BLaER1 (cell line): ENCODE data around the gene PPP4R3A.
"Not testable (repeated sequence)": the region's sequence is repeated elsewhere in the genome, so short reads cannot be mapped to it uniquely, and the experiment has no call there.

Source experiments
- H3K27ac ChIP-seq: shearing (Covaris generic); formaldehyde crosslinking; 2 replicates; pipeline ENCODE4 v1.8.1; 2022
- H3K27me3 ChIP-seq: shearing (Covaris generic); formaldehyde crosslinking; 2 replicates; pipeline ENCODE4 v1.8.1; 2022
- H3K36me3 ChIP-seq: shearing (Covaris generic); formaldehyde crosslinking; 2 replicates; pipeline ENCODE4 v1.8.1; 2022
- H3K4me1 ChIP-seq: shearing (Covaris generic); formaldehyde crosslinking; 2 replicates; pipeline ENCODE4 v1.8.1; 2022
- H3K4me2 ChIP-seq: shearing (Covaris generic); formaldehyde crosslinking; 2 replicates; pipeline ENCODE4 v1.8.1; 2022
- H3K4me3 ChIP-seq: shearing (Covaris generic); formaldehyde crosslinking; 2 replicates; pipeline ENCODE4 v1.8.1; 2022
- H3K9ac ChIP-seq: shearing (Covaris generic); formaldehyde crosslinking; 2 replicates; pipeline ENCODE4 v1.8.1; 2022
- H3K9me3 ChIP-seq: shearing (Covaris generic); formaldehyde crosslinking; 2 replicates; pipeline ENCODE4 v1.8.1; 2022
- H4K20me1 ChIP-seq: shearing (Covaris generic); formaldehyde crosslinking; 2 replicates; pipeline ENCODE4 v1.8.1; 2022
- Cebpa-rat ChIP-seq: shearing (Covaris generic); IDR thresholded peaks from 2 replicates; pipeline ENCODE4 v1.8.1; 2022

Gene PPP4R3A

DNA sequence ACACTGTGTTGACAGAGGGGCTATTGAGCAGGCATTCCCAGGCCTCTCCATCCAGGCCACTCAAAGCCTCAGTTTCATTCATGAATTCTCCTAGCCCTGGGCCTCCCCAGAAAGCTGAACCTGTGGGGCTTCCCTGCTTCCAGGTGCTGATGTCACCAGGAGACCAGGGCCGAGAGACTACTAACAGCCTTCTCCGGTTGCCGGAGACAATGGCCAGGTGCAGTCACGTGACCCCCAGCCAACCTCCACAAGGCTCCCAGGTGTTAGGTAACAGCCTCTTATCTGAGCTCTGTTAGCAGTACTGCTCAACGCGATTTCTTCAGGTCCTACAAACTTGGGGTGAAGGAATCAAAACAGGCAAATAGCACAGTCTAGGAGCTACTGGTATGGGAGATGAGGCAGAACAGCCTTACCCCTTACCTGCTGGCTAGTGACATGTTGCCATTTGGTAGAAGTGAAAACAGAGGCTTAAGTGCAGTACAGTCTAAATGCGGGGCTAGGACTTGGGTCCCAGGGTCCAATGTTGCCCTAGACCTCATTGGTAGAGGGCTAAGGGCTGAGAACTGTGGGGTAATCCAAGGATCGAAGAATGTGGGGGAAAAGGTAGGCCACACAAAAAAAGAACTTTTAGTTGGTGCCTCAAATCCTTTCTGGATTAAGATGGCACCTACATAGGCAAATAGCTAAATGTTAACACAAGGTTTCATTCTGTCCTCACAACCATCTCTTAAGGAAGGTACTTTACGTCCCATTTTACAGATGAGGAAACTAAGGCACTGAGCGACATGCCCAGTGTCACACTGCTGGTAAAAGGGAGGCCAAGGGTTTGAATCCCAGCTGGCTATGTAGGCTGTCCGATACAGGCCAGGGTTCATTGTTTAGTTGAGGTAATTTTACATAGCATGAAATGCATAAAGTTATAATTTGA is 96.3 kb downstream of the PPP4R3A start:
- Histone ChIP-seq H3K9me3 (no peaks in the 10 kb centered on the region), H4K20me1 (peaks cover 73% of the 10 kb centered on the region), H3K27ac (no peak overlapping the region), H3K4me1 (peaks cover 80% of the 10 kb centered on the region), H3K36me3 (peaks cover 25% of the 10 kb centered on the region), H3K4me2 (peak overlapping the region; percentile 84), H3K27me3 (no peaks in the 10 kb centered on the region), H3K9ac (peak overlapping the region; percentile 66; the same call in 1 of the 2 replicates), H3K4me3 (no peak overlapping the region)
- TF ChIP-seq Cebpa-rat, result no peak

DNA sequence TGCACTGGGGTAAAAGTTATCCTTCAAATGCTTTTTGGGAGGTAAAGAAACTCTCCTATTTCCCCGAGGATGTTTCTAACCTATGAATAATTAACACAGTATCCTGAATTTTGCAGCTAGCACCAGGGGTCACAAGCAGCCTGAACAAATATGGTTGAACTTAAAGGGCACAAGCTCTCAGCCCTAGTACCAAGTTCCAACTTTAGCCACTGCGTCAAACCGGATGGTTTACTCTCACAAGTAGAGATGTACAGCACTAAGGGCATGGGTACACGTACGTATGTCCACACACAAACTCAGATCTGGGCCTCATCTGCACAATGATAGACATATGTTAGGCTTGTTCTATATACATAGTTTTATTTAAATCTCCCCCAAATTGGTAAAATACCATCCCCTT is 97.2 kb downstream of the PPP4R3A start:
- no peak overlapping the region for H3K9ac ChIP-seq
- peaks cover 82% of the 10 kb centered on the region for H4K20me1 ChIP-seq
- no peaks in the 10 kb centered on the region for H3K27me3 ChIP-seq
- H3K4me1 ChIP-seq, result peaks cover 81% of the 10 kb centered on the region
- peaks cover 30% of the 10 kb centered on the region for H3K36me3 ChIP-seq
- no peak overlapping the region for H3K4me3 ChIP-seq
- no peak overlapping the region for H3K27ac ChIP-seq
- H3K9me3 ChIP-seq, result no peaks in the 10 kb centered on the region
- peak overlapping the region; percentile 84 for H3K4me2 ChIP-seq
- TF ChIP-seq Cebpa-rat, result no peak

DNA sequence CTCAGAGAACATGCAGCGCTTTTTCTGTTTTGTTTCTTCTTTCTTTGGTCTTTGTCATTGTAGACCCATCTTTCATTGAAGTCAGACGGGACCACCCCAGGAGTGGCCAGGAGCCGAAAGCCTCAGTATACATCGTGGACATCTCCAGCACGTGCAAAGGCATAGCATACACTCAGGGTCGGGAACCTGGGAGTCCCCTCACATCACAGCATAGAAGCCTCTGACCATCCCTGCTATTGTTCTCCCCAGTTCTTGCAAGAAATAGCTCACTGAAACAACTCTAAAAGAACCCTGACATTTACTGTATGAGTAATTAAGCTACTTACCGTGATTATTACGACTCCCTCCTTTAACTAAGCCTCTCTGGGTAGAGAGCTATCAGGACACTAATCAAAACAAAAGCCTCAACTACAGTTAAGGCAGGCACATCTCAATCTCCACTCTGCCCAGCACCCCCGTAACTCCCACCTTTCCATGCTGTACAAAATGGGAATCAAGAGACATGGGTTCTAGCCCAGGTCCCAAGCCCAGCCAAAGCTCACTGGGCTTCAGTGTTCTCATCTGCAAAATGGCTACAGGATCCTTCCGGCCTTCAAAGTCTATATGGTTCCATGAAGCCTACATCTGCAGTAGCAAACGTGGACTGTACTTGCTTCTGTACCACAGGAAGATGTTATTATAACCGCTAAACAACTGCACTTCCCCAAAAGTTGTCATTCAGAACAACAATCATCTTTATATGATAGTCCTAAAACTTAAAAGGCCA is 99.2 kb downstream of the PPP4R3A start:
- Histone ChIP-seq H3K9me3 (no peaks in the 10 kb centered on the region), H3K27ac (no peak overlapping the region), H3K4me1 (peaks cover 99% of the 10 kb centered on the region), H3K9ac (no peak overlapping the region), H3K36me3 (peaks cover 50% of the 10 kb centered on the region), H3K4me2 (peak overlapping the region; percentile 70), H3K4me3 (no peak overlapping the region), H3K27me3 (no peaks in the 10 kb centered on the region), H4K20me1 (peaks cover 100% of the 10 kb centered on the region)
- no peak for TF ChIP-seq Cebpa-rat

DNA sequence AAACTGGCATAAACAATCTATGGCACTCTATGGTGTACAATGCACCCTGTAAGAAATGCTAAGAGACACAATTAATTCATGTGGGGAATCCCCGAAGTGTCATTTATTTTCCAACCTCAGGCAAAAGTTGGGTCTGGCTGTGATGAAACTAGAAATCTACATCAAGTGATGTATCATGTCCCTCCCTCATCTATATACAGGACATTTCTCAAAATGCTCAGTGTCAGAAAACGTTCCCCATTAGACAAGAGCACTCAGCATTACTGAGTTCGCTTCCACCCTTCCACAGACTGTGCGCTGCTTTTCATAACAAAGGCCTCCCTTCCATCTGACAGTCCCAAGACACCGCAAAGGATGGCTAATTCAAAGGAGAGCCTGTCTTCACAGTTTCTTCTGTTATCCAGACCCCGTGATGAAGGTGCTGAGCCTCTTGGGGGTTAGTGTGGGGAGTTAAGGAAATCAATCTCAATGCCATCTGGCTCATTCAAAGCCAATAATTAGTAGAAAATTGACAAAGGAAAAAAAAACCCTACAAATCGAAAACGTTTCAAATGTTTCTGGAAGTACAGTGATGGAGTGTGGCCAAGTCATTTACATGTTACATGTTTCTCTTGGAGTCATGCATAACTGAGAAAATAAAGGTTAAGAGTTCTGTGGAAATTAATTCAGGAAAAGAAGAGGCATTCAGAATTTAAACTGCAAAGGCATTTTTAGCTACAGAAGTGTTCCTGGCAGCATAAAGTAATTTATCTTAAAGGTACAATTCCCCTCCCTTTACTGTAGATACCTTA is 100.0 kb downstream of the PPP4R3A start:
- H3K4me1 ChIP-seq, result peaks cover 99% of the 10 kb centered on the region
- H3K4me3 ChIP-seq, result no peak overlapping the region
- peaks cover 56% of the 10 kb centered on the region for H3K36me3 ChIP-seq
- H3K27ac ChIP-seq, result peak overlapping the region; percentile 75; the same call in 1 of the 2 replicates
- no peaks in the 10 kb centered on the region for H3K9me3 ChIP-seq
- peak overlapping the region; percentile 70 for H3K4me2 ChIP-seq
- H3K27me3 ChIP-seq, result no peaks in the 10 kb centered on the region
- no peak for TF ChIP-seq Cebpa-rat
- peaks cover 100% of the 10 kb centered on the region for H4K20me1 ChIP-seq
- peak overlapping the region; percentile 34; the same call in 1 of the 2 replicates for H3K9ac ChIP-seq

GRCh38 chr14:91409240-91409639 is 100.9 kb downstream of the PPP4R3A start:
- peak overlapping the region; percentile 70 for H3K4me2 ChIP-seq
- peak overlapping the region; percentile 75 for H3K27ac ChIP-seq
- H4K20me1 ChIP-seq, result peaks cover 100% of the 10 kb centered on the region
- not testable (repeated sequence) for H3K4me3 ChIP-seq, H3K27me3 ChIP-seq, H3K9me3 ChIP-seq
- peaks cover 58% of the 10 kb centered on the region for H3K36me3 ChIP-seq
- H3K4me1 ChIP-seq, result peaks cover 99% of the 10 kb centered on the region
- peak overlapping the region; percentile 23; the same call in 1 of the 2 replicates for H3K9ac ChIP-seq
